Astrocyte (in vitro differentiated cells and primary cell): ENCODE data around the gene TENT5C. TPM values are rescaled to one million over a fixed set of nuclear protein-coding genes. Genes with fewer than 3 reads are reported as not detected.

Experiments
- DNase-seq: peaks from one replicate; pipeline ENCODE4 v3.0.0-alpha.2; 2010; ENCODE audit warnings: low read depth
- FAIRE-seq: peaks from 2 replicates; lab custom pipeline; 2011; peaks lifted over from hg19 to GRCh38; lab: Jason Lieb, UNC
- H2AFZ ChIP-seq: 2 replicates; pipeline ENCODE4 v1.6.0; 2012; ENCODE audit warnings: low read depth, low read length, inconsistent platforms
- H3K27ac ChIP-seq: 2 replicates; pipeline ENCODE4 v1.5.1; 2011; ENCODE audit warnings: low read depth, low read length, inconsistent platforms
- H3K27me3 ChIP-seq: 2 replicates; pipeline ENCODE4 v1.6.0; 2011; ENCODE audit warnings: low read length, inconsistent platforms; ENCODE audit not compliant: insufficient read depth
- H3K36me3 ChIP-seq: 2 replicates; pipeline ENCODE4 v1.5.1; 2011; ENCODE audit warnings: low read length, inconsistent platforms; ENCODE audit not compliant: insufficient read depth
- H3K4me1 ChIP-seq: 2 replicates; pipeline ENCODE4 v1.5.1; 2011; ENCODE audit warnings: low read length, inconsistent platforms; ENCODE audit not compliant: insufficient read depth
- H3K4me2 ChIP-seq: 2 replicates; pipeline ENCODE4 v1.6.0; 2012; ENCODE audit warnings: low read length, inconsistent platforms
- H3K4me3 ChIP-seq: 2 replicates; pipeline ENCODE4 v1.5.1; 2011; ENCODE audit warnings: low read depth, mild to moderate bottlenecking, low read length, inconsistent platforms; ENCODE audit not compliant: insufficient read depth
- H3K79me2 ChIP-seq: 2 replicates; pipeline ENCODE4 v1.6.0; 2012; ENCODE audit warnings: mild to moderate bottlenecking, low read length, inconsistent platforms; ENCODE audit not compliant: insufficient read depth
- H3K9ac ChIP-seq: 2 replicates; pipeline ENCODE4 v1.6.0; 2012; ENCODE audit warnings: mild to moderate bottlenecking, low read length, inconsistent platforms
- H3K9me3 ChIP-seq: 2 replicates; pipeline ENCODE4 v1.5.1; 2012; ENCODE audit warnings: low read depth, mild to moderate bottlenecking, low read length, inconsistent platforms; ENCODE audit not compliant: insufficient read depth
- H4K20me1 ChIP-seq: 2 replicates; pipeline ENCODE4 v1.6.0; 2012; ENCODE audit warnings: low read length, inconsistent platforms; ENCODE audit not compliant: insufficient read depth
- H3K27ac Mint-ChIP-seq: one replicate; pipeline ENCODE4 v1.8.0; 2021; ENCODE audit warnings: mild to moderate bottlenecking, mixed read lengths; ENCODE audit not compliant: unreplicated experiment
- H3K27me3 Mint-ChIP-seq: one replicate; pipeline ENCODE4 v1.8.0; 2021; ENCODE audit warnings: low read depth, mixed read lengths; ENCODE audit not compliant: unreplicated experiment
- H3K36me3 Mint-ChIP-seq: one replicate; pipeline ENCODE4 v1.8.0; 2021; ENCODE audit warnings: low read depth, mixed read lengths; ENCODE audit not compliant: unreplicated experiment
- H3K4me1 Mint-ChIP-seq: one replicate; pipeline ENCODE4 v1.8.0; 2021; ENCODE audit warnings: low read depth, mixed read lengths; ENCODE audit not compliant: unreplicated experiment
- H3K4me3 Mint-ChIP-seq: one replicate; pipeline ENCODE4 v1.8.0; 2021; ENCODE audit warnings: mild to moderate bottlenecking, moderate library complexity, mixed read lengths; ENCODE audit not compliant: unreplicated experiment
- H3K9me3 Mint-ChIP-seq: one replicate; pipeline ENCODE4 v1.8.0; 2021; ENCODE audit warnings: mild to moderate bottlenecking, mixed read lengths; ENCODE audit not compliant: unreplicated experiment
- EZH2 ChIP-seq: IDR thresholded peaks from 2 replicates; pipeline ENCODE4 v1.6.1; 2012; ENCODE audit warnings: mild to moderate bottlenecking, low read length, inconsistent platforms; ENCODE audit not compliant: insufficient read depth
- total RNA-seq: library from RNA; stranded (reverse); gene quantifications from 2 replicates; pipeline ENCODE4 v1.2.1, GENCODE V29; 2021
- TF ChIP-seq, protein P1 (sequence below): IDR thresholded peaks from 2 replicates; pipeline ENCODE4 v1.5.1; 2011; ENCODE audit warnings: low read depth, mild to moderate bottlenecking, inconsistent platforms, low read length, moderate library complexity; ENCODE audit not compliant: insufficient read depth

The TENT5C gene
- total RNA-seq, 1 donor from 2014 or later: 0.77 TPM

GRCh38 chr1:117578466-117578865 is 27.4 kb upstream of the TENT5C start:
- no peaks in the 10 kb centered on the region for H3K9me3 ChIP-seq
- Mint-ChIP-seq H3K27ac (no peak overlapping the region), H3K27me3 (peaks cover 12% of the 10 kb centered on the region), H3K4me3 (no peak overlapping the region), H3K4me1 (no peaks in the 10 kb centered on the region), H3K36me3 (no peaks in the 10 kb centered on the region), H3K9me3 (no peaks in the 10 kb centered on the region)
- FAIRE-seq: no peak
- no peaks in the 10 kb centered on the region for H3K27me3 ChIP-seq
- no peak for DNase-seq
- no peaks in the 10 kb centered on the region for H3K79me2 ChIP-seq
- H3K4me2 ChIP-seq: no peak overlapping the region
- H3K36me3 ChIP-seq: no peaks in the 10 kb centered on the region
- no peaks in the 10 kb centered on the region for H3K4me1 ChIP-seq
- no peak for TF ChIP-seq EZH2
- TF ChIP-seq, protein P1, sequence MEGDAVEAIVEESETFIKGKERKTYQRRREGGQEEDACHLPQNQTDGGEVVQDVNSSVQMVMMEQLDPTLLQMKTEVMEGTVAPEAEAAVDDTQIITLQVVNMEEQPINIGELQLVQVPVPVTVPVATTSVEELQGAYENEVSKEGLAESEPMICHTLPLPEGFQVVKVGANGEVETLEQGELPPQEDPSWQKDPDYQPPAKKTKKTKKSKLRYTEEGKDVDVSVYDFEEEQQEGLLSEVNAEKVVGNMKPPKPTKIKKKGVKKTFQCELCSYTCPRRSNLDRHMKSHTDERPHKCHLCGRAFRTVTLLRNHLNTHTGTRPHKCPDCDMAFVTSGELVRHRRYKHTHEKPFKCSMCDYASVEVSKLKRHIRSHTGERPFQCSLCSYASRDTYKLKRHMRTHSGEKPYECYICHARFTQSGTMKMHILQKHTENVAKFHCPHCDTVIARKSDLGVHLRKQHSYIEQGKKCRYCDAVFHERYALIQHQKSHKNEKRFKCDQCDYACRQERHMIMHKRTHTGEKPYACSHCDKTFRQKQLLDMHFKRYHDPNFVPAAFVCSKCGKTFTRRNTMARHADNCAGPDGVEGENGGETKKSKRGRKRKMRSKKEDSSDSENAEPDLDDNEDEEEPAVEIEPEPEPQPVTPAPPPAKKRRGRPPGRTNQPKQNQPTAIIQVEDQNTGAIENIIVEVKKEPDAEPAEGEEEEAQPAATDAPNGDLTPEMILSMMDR: no peak
- H3K9ac ChIP-seq: no peak overlapping the region
- no peaks in the 10 kb centered on the region for H4K20me1 ChIP-seq
- no peak overlapping the region for H3K4me3 ChIP-seq
- no peak overlapping the region for H3K27ac ChIP-seq
- H2AFZ ChIP-seq: no peak overlapping the region

GRCh38 chr1:117579221-117579906 is 26.5 kb upstream of the TENT5C start:
- FAIRE-seq (no peak), DNase-seq (no peak)
- Histone ChIP-seq H3K4me1 (no peaks in the 10 kb centered on the region), H3K27me3 (no peaks in the 10 kb centered on the region), H3K9ac (no peak overlapping the region), H3K4me3 (no peak overlapping the region), H3K36me3 (no peaks in the 10 kb centered on the region), H3K27ac (no peak overlapping the region), H2AFZ (no peak overlapping the region), H3K4me2 (no peak overlapping the region), H4K20me1 (no peaks in the 10 kb centered on the region), H3K9me3 (no peaks in the 10 kb centered on the region), H3K79me2 (no peaks in the 10 kb centered on the region)
- no peak overlapping the region for H3K27ac Mint-ChIP-seq
- no peaks in the 10 kb centered on the region for H3K4me1 Mint-ChIP-seq
- H3K27me3 Mint-ChIP-seq: peaks cover 12% of the 10 kb centered on the region
- no peaks in the 10 kb centered on the region for H3K9me3 Mint-ChIP-seq
- H3K4me3 Mint-ChIP-seq: no peak overlapping the region
- no peaks in the 10 kb centered on the region for H3K36me3 Mint-ChIP-seq
- TF ChIP-seq EZH2: no peak
- TF ChIP-seq, protein P1: no peak

GRCh38 chr1:117580436-117580835 is 25.4 kb upstream of the TENT5C start:
- Histone ChIP-seq H3K27ac (no peak overlapping the region), H3K4me2 (no peak overlapping the region), H2AFZ (no peak overlapping the region), H3K27me3 (no peaks in the 10 kb centered on the region), H3K9ac (no peak overlapping the region), H3K36me3 (no peaks in the 10 kb centered on the region), H3K79me2 (no peaks in the 10 kb centered on the region), H3K9me3 (no peaks in the 10 kb centered on the region), H3K4me1 (no peaks in the 10 kb centered on the region), H4K20me1 (no peaks in the 10 kb centered on the region), H3K4me3 (no peak overlapping the region)
- TF ChIP-seq, protein P1: no peak
- TF ChIP-seq EZH2: no peak
- Mint-ChIP-seq H3K27ac (no peak overlapping the region), H3K4me1 (no peaks in the 10 kb centered on the region), H3K9me3 (no peaks in the 10 kb centered on the region), H3K36me3 (no peaks in the 10 kb centered on the region), H3K27me3 (peaks cover 10% of the 10 kb centered on the region), H3K4me3 (no peak overlapping the region)
- no peak for FAIRE-seq
- no peak for DNase-seq
